Astrocyte (in vitro differentiated cells and primary cell): ENCODE data around the gene NKD1. TPM values are rescaled to one million over a fixed set of nuclear protein-coding genes. Genes with fewer than 3 reads are reported as not detected.

ENCODE experiments used
- DNase-seq: peaks from one replicate; pipeline ENCODE4 v3.0.0-alpha.2; 2010; ENCODE audit warnings: low read depth
- FAIRE-seq: peaks from 2 replicates; lab custom pipeline; 2011; peaks lifted over from hg19 to GRCh38; lab: Jason Lieb, UNC
- H2AFZ ChIP-seq: 2 replicates; pipeline ENCODE4 v1.6.0; 2012; ENCODE audit warnings: low read depth, low read length, inconsistent platforms
- H3K27ac ChIP-seq: 2 replicates; pipeline ENCODE4 v1.5.1; 2011; ENCODE audit warnings: low read depth, low read length, inconsistent platforms
- H3K27me3 ChIP-seq: 2 replicates; pipeline ENCODE4 v1.6.0; 2011; ENCODE audit warnings: low read length, inconsistent platforms; ENCODE audit not compliant: insufficient read depth
- H3K36me3 ChIP-seq: 2 replicates; pipeline ENCODE4 v1.5.1; 2011; ENCODE audit warnings: low read length, inconsistent platforms; ENCODE audit not compliant: insufficient read depth
- H3K4me1 ChIP-seq: 2 replicates; pipeline ENCODE4 v1.5.1; 2011; ENCODE audit warnings: low read length, inconsistent platforms; ENCODE audit not compliant: insufficient read depth
- H3K4me2 ChIP-seq: 2 replicates; pipeline ENCODE4 v1.6.0; 2012; ENCODE audit warnings: low read length, inconsistent platforms
- H3K4me3 ChIP-seq: 2 replicates; pipeline ENCODE4 v1.5.1; 2011; ENCODE audit warnings: low read depth, mild to moderate bottlenecking, low read length, inconsistent platforms; ENCODE audit not compliant: insufficient read depth
- H3K79me2 ChIP-seq: 2 replicates; pipeline ENCODE4 v1.6.0; 2012; ENCODE audit warnings: mild to moderate bottlenecking, low read length, inconsistent platforms; ENCODE audit not compliant: insufficient read depth
- H3K9ac ChIP-seq: 2 replicates; pipeline ENCODE4 v1.6.0; 2012; ENCODE audit warnings: mild to moderate bottlenecking, low read length, inconsistent platforms
- H3K9me3 ChIP-seq: 2 replicates; pipeline ENCODE4 v1.5.1; 2012; ENCODE audit warnings: low read depth, mild to moderate bottlenecking, low read length, inconsistent platforms; ENCODE audit not compliant: insufficient read depth
- H4K20me1 ChIP-seq: 2 replicates; pipeline ENCODE4 v1.6.0; 2012; ENCODE audit warnings: low read length, inconsistent platforms; ENCODE audit not compliant: insufficient read depth
- H3K27ac Mint-ChIP-seq: one replicate; pipeline ENCODE4 v1.8.0; 2021; ENCODE audit warnings: mild to moderate bottlenecking, mixed read lengths; ENCODE audit not compliant: unreplicated experiment
- H3K27me3 Mint-ChIP-seq: one replicate; pipeline ENCODE4 v1.8.0; 2021; ENCODE audit warnings: low read depth, mixed read lengths; ENCODE audit not compliant: unreplicated experiment
- H3K36me3 Mint-ChIP-seq: one replicate; pipeline ENCODE4 v1.8.0; 2021; ENCODE audit warnings: low read depth, mixed read lengths; ENCODE audit not compliant: unreplicated experiment
- H3K4me1 Mint-ChIP-seq: one replicate; pipeline ENCODE4 v1.8.0; 2021; ENCODE audit warnings: low read depth, mixed read lengths; ENCODE audit not compliant: unreplicated experiment
- H3K4me3 Mint-ChIP-seq: one replicate; pipeline ENCODE4 v1.8.0; 2021; ENCODE audit warnings: mild to moderate bottlenecking, moderate library complexity, mixed read lengths; ENCODE audit not compliant: unreplicated experiment
- H3K9me3 Mint-ChIP-seq: one replicate; pipeline ENCODE4 v1.8.0; 2021; ENCODE audit warnings: mild to moderate bottlenecking, mixed read lengths; ENCODE audit not compliant: unreplicated experiment
- CTCF ChIP-seq: IDR thresholded peaks from 2 replicates; pipeline ENCODE4 v1.5.1; 2011; ENCODE audit warnings: low read depth, mild to moderate bottlenecking, inconsistent platforms, low read length, moderate library complexity; ENCODE audit not compliant: insufficient read depth
- EZH2 ChIP-seq: IDR thresholded peaks from 2 replicates; pipeline ENCODE4 v1.6.1; 2012; ENCODE audit warnings: mild to moderate bottlenecking, low read length, inconsistent platforms; ENCODE audit not compliant: insufficient read depth
- total RNA-seq: library from RNA; stranded (reverse); gene quantifications from 2 replicates; pipeline ENCODE4 v1.2.1, GENCODE V29; 2021

NKD1 gene
- total RNA-seq, 1 donor from 2014 or later: 9.1 TPM

GRCh38 chr16:50602531-50603205 is 54.5 kb downstream of the NKD1 start:
- peaks cover 7% of the 10 kb centered on the region for H3K36me3 Mint-ChIP-seq
- no peak overlapping the region for H3K4me3 Mint-ChIP-seq
- Histone ChIP-seq H3K27ac (no peak overlapping the region), H4K20me1 (no peaks in the 10 kb centered on the region), H3K9me3 (no peaks in the 10 kb centered on the region), H3K9ac (no peak overlapping the region), H3K36me3 (no peaks in the 10 kb centered on the region), H3K79me2 (no peaks in the 10 kb centered on the region), H3K4me1 (peaks cover 13% of the 10 kb centered on the region), H3K27me3 (no peaks in the 10 kb centered on the region), H2AFZ (peak overlapping the region; percentile 39), H3K4me3 (no peak overlapping the region), H3K4me2 (peak overlapping the region; percentile 59)
- peaks cover 33% of the 10 kb centered on the region for H3K4me1 Mint-ChIP-seq
- no peaks in the 10 kb centered on the region for H3K9me3 Mint-ChIP-seq
- peak overlapping the region; percentile 92 for H3K27ac Mint-ChIP-seq
- TF ChIP-seq EZH2 (no peak), CTCF (no peak)
- peaks cover 24% of the 10 kb centered on the region for H3K27me3 Mint-ChIP-seq
- no peak for DNase-seq
- no peak for FAIRE-seq

DNA sequence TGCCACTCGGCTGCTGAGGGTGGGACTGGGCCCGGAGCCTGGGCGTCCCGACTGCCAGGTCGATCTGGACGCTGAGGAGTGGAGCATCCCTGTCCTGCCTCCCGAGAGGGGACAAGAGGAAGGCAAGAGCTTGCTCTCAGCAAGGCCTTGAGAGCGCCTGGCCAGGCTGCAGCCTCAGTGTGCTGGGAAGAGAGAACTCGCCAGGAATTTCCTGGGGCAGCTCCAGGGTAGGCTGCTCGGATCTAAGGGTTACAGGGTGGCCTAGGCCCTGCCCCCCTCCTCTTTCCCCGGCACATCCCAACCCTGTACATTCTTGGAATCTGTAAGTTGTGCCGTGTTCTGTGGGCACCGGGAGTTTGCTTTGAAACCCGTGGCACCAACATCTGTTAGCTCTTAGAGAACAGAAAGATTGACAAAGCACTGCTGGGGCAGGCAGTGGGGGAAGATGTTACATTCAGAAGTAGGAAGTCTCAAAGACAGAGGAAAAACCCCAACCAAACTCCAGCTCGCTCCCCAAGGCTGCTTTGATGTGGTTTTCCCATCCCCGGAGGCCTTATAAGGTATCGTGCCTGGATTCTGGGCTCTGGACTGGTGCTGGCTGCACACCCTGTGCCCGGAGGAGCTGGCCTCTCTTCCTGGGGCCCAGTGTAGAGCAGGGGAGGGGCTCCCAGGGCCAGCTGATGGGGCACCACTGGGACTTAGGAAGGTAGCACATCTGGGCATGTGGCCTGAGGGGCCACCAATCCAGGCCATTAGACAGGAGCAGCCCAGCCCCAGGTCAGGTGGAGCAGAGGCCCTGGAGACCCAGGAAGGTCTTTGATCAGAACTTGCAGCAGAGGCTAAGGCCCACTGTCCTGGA is 55.2 kb downstream of the NKD1 start:
- peak overlapping the region; percentile 39 for H2AFZ ChIP-seq
- H4K20me1 ChIP-seq: no peaks in the 10 kb centered on the region
- peaks cover 25% of the 10 kb centered on the region for H3K27me3 Mint-ChIP-seq
- DNase-seq (peak; percentile 60), FAIRE-seq (peak; percentile 13)
- H3K9me3 Mint-ChIP-seq: no peaks in the 10 kb centered on the region
- H3K27ac ChIP-seq: no peak overlapping the region
- H3K36me3 Mint-ChIP-seq: peaks cover 7% of the 10 kb centered on the region
- H3K79me2 ChIP-seq: no peaks in the 10 kb centered on the region
- H3K4me1 Mint-ChIP-seq: peaks cover 36% of the 10 kb centered on the region
- no peaks in the 10 kb centered on the region for H3K27me3 ChIP-seq
- TF ChIP-seq CTCF: no peak
- TF ChIP-seq EZH2: no peak
- H3K9ac ChIP-seq: peak overlapping the region; percentile 21
- peaks cover 13% of the 10 kb centered on the region for H3K4me1 ChIP-seq
- no peaks in the 10 kb centered on the region for H3K9me3 ChIP-seq
- H3K4me3 Mint-ChIP-seq: peak overlapping the region; percentile 40
- H3K27ac Mint-ChIP-seq: peak overlapping the region; percentile 92
- H3K36me3 ChIP-seq: no peaks in the 10 kb centered on the region
- no peak overlapping the region for H3K4me3 ChIP-seq
- peak overlapping the region; percentile 59 for H3K4me2 ChIP-seq
